GM15510 (cell line): Measurements from ENCODE around the gene C1QTNF9B.

Experiments
- POLR2A ChIP-seq: IDR thresholded peaks from 3 replicates; pipeline ENCODE4 v1.6.1; 2011; ENCODE audit warnings: borderline replicate concordance; ENCODE audit not compliant: insufficient read length; ENCODE audit errors: extremely low read depth

C1QTNF9B gene

DNA sequence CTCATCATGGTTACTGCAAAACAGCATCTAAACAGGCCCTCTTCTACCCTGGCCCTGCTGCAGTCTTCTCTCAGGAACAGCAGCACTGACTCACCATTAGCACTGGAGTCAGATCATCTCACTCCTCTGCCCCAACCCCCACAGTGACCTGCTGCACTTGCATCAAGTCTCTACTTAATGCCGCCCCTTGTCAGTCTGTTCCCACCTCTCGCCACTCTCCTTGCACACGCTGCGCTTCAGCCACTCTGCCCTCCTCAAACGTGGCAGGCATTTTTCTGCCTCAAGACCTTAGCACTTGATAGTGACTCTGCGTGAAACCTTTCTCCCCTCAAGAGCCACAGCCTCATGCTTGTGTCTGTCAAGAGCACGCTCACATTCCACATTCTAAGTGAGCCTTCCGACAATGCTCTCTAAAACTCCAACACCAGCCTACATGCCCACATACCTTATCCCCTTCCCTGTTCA lies 30.2 kb downstream of the C1QTNF9B start:
- no peak for TF ChIP-seq POLR2A

GRCh38 chr13:23866420-23867026 lies 30.8 kb downstream of the C1QTNF9B start:
- no peak for TF ChIP-seq POLR2A

DNA sequence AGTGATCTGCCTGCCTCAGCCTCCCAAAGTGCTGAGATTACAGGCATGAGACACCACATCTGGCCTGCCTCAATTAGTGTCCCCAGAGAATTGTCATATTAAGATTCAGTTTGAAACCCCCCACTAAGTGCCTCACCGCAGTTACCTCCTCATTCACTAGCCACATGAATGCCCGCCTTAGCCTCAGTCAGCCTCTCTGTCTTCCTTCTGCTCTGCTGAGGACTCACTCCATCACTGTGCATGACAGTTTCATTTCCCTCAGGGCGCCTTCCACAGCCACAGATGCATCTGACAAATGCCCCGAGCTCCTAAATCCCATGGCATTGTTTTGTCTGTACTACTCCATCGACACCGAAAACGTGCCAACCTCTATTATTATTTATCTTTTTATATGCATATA lies 31.4 kb downstream of the C1QTNF9B start:
- no peak for TF ChIP-seq POLR2A

- no peak for TF ChIP-seq POLR2A
Observed at GRCh38 chr13:23865026-23865425, 32.3 kb downstream of the C1QTNF9B start.

GRCh38 chr13:23861310-23861709 lies 36.0 kb downstream of the C1QTNF9B start:
- no peak for TF ChIP-seq POLR2A

GRCh38 chr13:23859904-23860303 lies 37.4 kb downstream of the C1QTNF9B start:
- TF ChIP-seq POLR2A, result no peak

DNA sequence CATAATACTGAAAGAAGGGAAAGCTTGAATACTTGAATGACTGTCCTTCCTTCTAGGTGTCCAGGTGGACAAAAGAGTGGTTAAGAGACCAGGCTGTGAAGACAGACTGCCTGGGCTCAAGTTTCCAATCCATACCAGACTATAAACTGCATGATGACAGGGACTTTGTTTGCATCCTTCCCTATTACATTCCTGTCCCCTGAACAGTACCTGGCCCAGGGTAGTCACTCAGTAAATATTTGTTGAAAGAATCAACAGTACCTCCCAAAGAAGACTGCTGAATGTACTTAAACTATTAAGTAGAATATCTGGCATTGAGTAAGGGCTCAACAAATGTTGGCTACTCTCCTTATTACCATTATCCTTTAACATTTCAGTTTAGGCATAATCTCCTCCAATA lies 37.8 kb downstream of the C1QTNF9B start:
- no peak for TF ChIP-seq POLR2A

GRCh38 chr13:23858546-23858945 lies 38.8 kb downstream of the C1QTNF9B start:
- no peak for TF ChIP-seq POLR2A

- no peak for TF ChIP-seq POLR2A
Observed at GRCh38 chr13:23856008-23856750, 41.1 kb downstream of the C1QTNF9B start.

DNA sequence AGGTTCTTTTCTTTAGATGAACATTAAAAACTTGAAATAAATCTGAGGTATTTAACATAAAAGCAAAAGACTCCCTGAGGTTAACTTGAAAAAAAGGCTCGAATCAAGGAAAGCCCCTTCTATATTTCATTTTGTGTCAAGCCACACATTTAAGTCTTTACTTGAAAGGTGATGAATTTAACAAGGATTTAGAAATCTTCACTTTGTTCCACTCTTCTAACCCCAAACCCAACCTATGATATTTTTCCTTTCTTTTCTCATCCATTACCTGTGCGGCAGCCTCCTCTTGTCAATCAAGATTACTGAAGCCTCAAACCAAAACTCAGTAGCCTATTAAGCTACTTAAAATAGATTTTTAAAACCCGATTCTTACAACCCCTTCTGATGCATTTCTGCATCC lies 41.9 kb downstream of the C1QTNF9B start:
- no peak for TF ChIP-seq POLR2A

GRCh38 chr13:23852351-23852750 lies 45.0 kb downstream of the C1QTNF9B start:
- TF ChIP-seq POLR2A, result no peak

- TF ChIP-seq POLR2A, result no peak
Observed at GRCh38 chr13:23851106-23851505, 46.2 kb downstream of the C1QTNF9B start.

GRCh38 chr13:23850134-23850533 lies 47.2 kb downstream of the C1QTNF9B start:
- TF ChIP-seq POLR2A, result no peak

GRCh38 chr13:23849670-23850069 lies 47.6 kb downstream of the C1QTNF9B start:
- TF ChIP-seq POLR2A, result no peak

GRCh38 chr13:23848646-23849141 lies 48.6 kb downstream of the C1QTNF9B start:
- TF ChIP-seq POLR2A, result no peak

GRCh38 chr13:23848019-23848418 lies 49.3 kb downstream of the C1QTNF9B start:
- no peak for TF ChIP-seq POLR2A
